IMR-90 (cell line): ENCODE data around the gene LAPTM5. TPM values are rescaled to one million over a fixed set of nuclear protein-coding genes. Genes with fewer than 3 reads are reported as not detected.

ENCODE experiments used
- ATAC-seq: fragments of 200-7000 bp; cut with Tn5 transposase; 2 replicates; pipeline ENCODE4 v1.9.1; 2020; ENCODE audit warnings: low read depth, mild to moderate bottlenecking, moderate library complexity
- BruUV-seq: library from RNA; stranded (reverse); fragments of 400-500 nt; replicated peaks from 2 replicates; lab custom pipeline; 2021; lab: Mats Ljungman, UMichigan
- CTCF ChIA-PET: fragments of 300-600 bp; formaldehyde crosslinking; extraction: SDS; loops from one replicate; lab custom pipeline; 2021; ENCODE audit warnings: antibody characterized with exemption; lab: Yijun Ruan, JAX
- POLR2A ChIA-PET: fragments of 300-600 bp; sonication (Branson Sonifier 250); formaldehyde crosslinking; loops from one replicate; lab custom pipeline; 2022; ENCODE audit warnings: antibody characterized with exemption; ENCODE audit not compliant: unreplicated experiment; lab: Charles Lee
- DNase-seq: peaks from one replicate; pipeline ENCODE4 v3.0.0; 2013
- H2AFZ ChIP-seq: replicated peaks from 2 replicates; pipeline ENCODE3; 2013; ENCODE audit warnings: low read length, mild to moderate bottlenecking; ENCODE audit not compliant: poor library complexity
- H2AK5ac ChIP-seq: 2 replicates; pipeline ENCODE4 v1.6.1; 2013; ENCODE audit warnings: low read depth, low read length, inconsistent platforms
- H2AK9ac ChIP-seq: replicated peaks from 2 replicates; pipeline ENCODE3; 2013; ENCODE audit warnings: mild to moderate bottlenecking, low read depth, low read length, moderate library complexity; ENCODE audit not compliant: poor library complexity
- H2BK120ac ChIP-seq: 2 replicates; pipeline ENCODE4 v1.6.1; 2013; ENCODE audit warnings: low read depth, low read length, inconsistent platforms
- H2BK15ac ChIP-seq: 3 replicates; pipeline ENCODE4 v1.6.1; 2013; ENCODE audit warnings: low read depth, low read length, inconsistent platforms
- H2BK20ac ChIP-seq: 2 replicates; pipeline ENCODE4 v1.6.1; 2013; ENCODE audit warnings: low read depth, mild to moderate bottlenecking, inconsistent platforms, low read length, moderate library complexity
- H2BK5ac ChIP-seq: 2 replicates; pipeline ENCODE4 v1.6.1; 2013; ENCODE audit warnings: mild to moderate bottlenecking, low read depth, low read length, inconsistent platforms; ENCODE audit not compliant: poor library complexity, severe bottlenecking
- H3K14ac ChIP-seq: replicated peaks from 2 replicates; pipeline ENCODE4 v1.6.1; 2013; ENCODE audit warnings: low read depth, low read length, inconsistent platforms
- H3K18ac ChIP-seq: 2 replicates; pipeline ENCODE4 v1.6.1; 2013; ENCODE audit warnings: low read depth, low read length, control low read depth
- H3K23ac ChIP-seq: 2 replicates; pipeline ENCODE4 v1.6.1; 2013; ENCODE audit warnings: low read depth, low read length, inconsistent platforms
- H3K27ac ChIP-seq: 2 replicates; pipeline ENCODE4 v1.5.1; 2013; ENCODE audit warnings: mild to moderate bottlenecking, control low read depth, low read length; ENCODE audit not compliant: insufficient read depth
- H3K27me3 ChIP-seq: 2 replicates; pipeline ENCODE4 v1.6.1; 2013; ENCODE audit warnings: low read length; ENCODE audit not compliant: control insufficient read depth, insufficient read depth
- H3K36me3 ChIP-seq: 2 replicates; pipeline ENCODE4 v1.6.1; 2013; ENCODE audit warnings: low read length, mixed read lengths; ENCODE audit not compliant: control insufficient read depth, insufficient read depth
- H3K4ac ChIP-seq: 2 replicates; pipeline ENCODE4 v1.6.1; 2013; ENCODE audit warnings: low read depth, low read length, inconsistent platforms
- H3K4me1 ChIP-seq: 2 replicates; pipeline ENCODE4 v1.6.1; 2013; ENCODE audit warnings: low read length, mixed read lengths; ENCODE audit not compliant: control insufficient read depth, insufficient read depth
- H3K4me2 ChIP-seq: 2 replicates; pipeline ENCODE4 v1.6.1; 2013; ENCODE audit warnings: low read depth, mild to moderate bottlenecking, control low read depth, low read length, moderate library complexity
- H3K4me3 ChIP-seq: 2 replicates; pipeline ENCODE4 v1.5.1; 2013; ENCODE audit warnings: low read depth, mild to moderate bottlenecking, control low read depth, low read length, moderate library complexity; ENCODE audit not compliant: insufficient read depth
- H3K56ac ChIP-seq: 2 replicates; pipeline ENCODE4 v1.6.1; 2013; ENCODE audit warnings: low read length, inconsistent platforms; ENCODE audit not compliant: insufficient read depth; ENCODE audit errors: extremely low read depth
- H3K79me1 ChIP-seq, 2 experiments: 2 replicates each; pipeline ENCODE4 v1.6.1; 2013; ENCODE audit warnings: low read length in 2 of 2, inconsistent platforms in 1 of 2, low read depth in 1 of 2
- H3K9ac ChIP-seq: 2 replicates; pipeline ENCODE4 v1.6.1; 2013; ENCODE audit warnings: low read depth, low read length, control low read depth
- H3K9me1 ChIP-seq: 2 replicates; pipeline ENCODE4 v1.6.1; 2013; ENCODE audit warnings: low read length, inconsistent platforms; ENCODE audit not compliant: insufficient read depth
- H3K9me3 ChIP-seq: 2 replicates; pipeline ENCODE4 v1.6.1; 2013; ENCODE audit warnings: low read length; ENCODE audit not compliant: control insufficient read depth, insufficient read depth
- H4K20me1 ChIP-seq: 2 replicates; pipeline ENCODE4 v1.6.1; 2013; ENCODE audit warnings: low read length, inconsistent platforms; ENCODE audit not compliant: insufficient read depth
- H4K5ac ChIP-seq: 2 replicates; pipeline ENCODE4 v1.6.1; 2013; ENCODE audit warnings: mild to moderate bottlenecking, low read depth, low read length, control low read depth
- H4K8ac ChIP-seq, 2 experiments: 2 replicates each; pipeline ENCODE4 v1.6.1; 2013; ENCODE audit warnings: low read depth in 2 of 2, low read length in 2 of 2, control low read depth in 1 of 2, inconsistent platforms in 1 of 2
- H4K91ac ChIP-seq: 2 replicates; pipeline ENCODE4 v1.6.1; 2013; ENCODE audit warnings: low read depth, low read length, inconsistent platforms; ENCODE audit not compliant: insufficient read depth
- FOS ChIP-seq: fragments of 150-350 bp; IDR thresholded peaks from 2 replicates; pipeline ENCODE4 v1.6.1; 2016; ENCODE audit warnings: low read depth, low read length
- WGBS, 2 experiments: methylation state at CpG; one replicate each; pipeline versions ENCODE4 v1.1.5 to v1.1.7; 2013; ENCODE audit warnings: missing lambda C conversion rate in 2 of 2; ENCODE audit not compliant: insufficient read length in 1 of 2; ENCODE audit errors: extremely low coverage in 2 of 2; 5-methylcytosine and 5-hydroxymethylcytosine counted together
- dilution Hi-C: fragments of 300-500 bp; cut with HindIII; formaldehyde crosslinking; loops from one replicate; pipeline ENCODE4 v1.14.3; 2018; ENCODE audit warnings: low sequenced_read_pairs; ENCODE audit not compliant: unreplicated experiment
- in situ Hi-C: fragments of 300-500 bp; cut with MboI; formaldehyde crosslinking; loops from 3 replicates; pipeline ENCODE4 v1.14.3; 2019; ENCODE audit warnings: low sequenced_read_pairs, inconsistent platforms, mixed read lengths
- intact Hi-C: fragments of 100-400 bp; cut with micrococcal nuclease; formaldehyde crosslinking; loops from 2 replicates; pipeline ENCODE4 v1.10.0; 2022
- polyA plus RNA-seq, 3 experiments: library from polyadenylated mRNA; depleted of rRNA; stranded (reverse); fragments of >200 nt; gene quantifications; 2 replicates each; pipeline ENCODE4 v1.2.3, GENCODE V29; 2012; ENCODE audit warnings: low replicate concordance in 1 of 3
- total RNA-seq: library from RNA; depleted of rRNA; stranded (reverse); fragments of >200 nt; gene quantifications from 2 replicates; pipeline ENCODE4 v1.2.3, GENCODE V29; 2012
- TF ChIP-seq, protein P1 (sequence below): conservative IDR thresholded peaks from 2 replicates; pipeline ENCODE4 v1.5.1; 2012; ENCODE audit warnings: mild to moderate bottlenecking, low read depth, low read length, improper control_type of control experiment

LAPTM5 gene
- total and polyA plus RNA-seq, 2 of the 4 experiments (the other 2 are of a cell fraction) = 0.09 TPM; not detected in 1

DNA sequence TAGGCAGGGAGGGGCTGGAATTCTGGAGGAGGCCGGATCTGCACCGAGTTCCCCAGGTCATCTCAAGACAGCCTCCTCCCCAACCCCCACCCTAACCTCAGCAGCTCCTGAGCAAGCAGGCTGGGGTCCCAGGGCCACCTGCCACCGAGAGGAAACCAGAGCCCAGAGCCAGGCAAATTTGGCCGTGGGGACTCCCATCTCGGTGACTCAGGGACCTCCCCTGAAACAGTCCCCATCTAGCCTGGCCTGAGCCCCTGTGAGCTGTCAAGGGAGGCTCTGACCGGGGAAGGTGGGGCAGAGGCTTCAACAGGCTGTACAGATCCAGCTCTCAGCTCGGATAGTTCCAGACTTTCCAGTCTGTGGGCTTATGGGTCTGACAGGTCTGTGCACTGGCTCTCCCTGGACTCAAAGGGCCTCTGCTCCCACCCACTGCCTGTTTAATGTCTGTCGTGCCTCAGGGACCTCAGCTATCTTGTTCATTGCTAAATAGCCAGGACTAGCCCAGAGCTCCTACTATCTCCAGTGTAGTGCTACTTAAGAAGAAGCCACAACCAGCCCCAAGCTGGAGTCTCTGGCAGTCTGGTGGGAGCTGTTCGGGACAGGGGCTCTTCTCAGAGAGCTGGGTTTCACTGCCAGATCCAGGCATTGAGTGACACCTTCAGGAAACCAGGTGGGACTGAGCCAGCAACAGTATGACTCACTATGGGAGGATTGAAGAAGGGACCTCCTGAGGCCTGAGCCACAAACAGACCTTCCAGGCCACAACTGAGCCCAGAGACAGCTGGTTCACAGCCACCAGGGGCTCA lies 59.8 kb downstream of the LAPTM5 start:
- no peaks in the 10 kb centered on the region for H3K79me1 ChIP-seq
- no peak overlapping the region for H3K4ac ChIP-seq
- CTCF ChIA-PET = no interaction called here
- no peak overlapping the region for H3K27ac ChIP-seq
- TF ChIP-seq FOS = no peak
- TF ChIP-seq, protein P1, sequence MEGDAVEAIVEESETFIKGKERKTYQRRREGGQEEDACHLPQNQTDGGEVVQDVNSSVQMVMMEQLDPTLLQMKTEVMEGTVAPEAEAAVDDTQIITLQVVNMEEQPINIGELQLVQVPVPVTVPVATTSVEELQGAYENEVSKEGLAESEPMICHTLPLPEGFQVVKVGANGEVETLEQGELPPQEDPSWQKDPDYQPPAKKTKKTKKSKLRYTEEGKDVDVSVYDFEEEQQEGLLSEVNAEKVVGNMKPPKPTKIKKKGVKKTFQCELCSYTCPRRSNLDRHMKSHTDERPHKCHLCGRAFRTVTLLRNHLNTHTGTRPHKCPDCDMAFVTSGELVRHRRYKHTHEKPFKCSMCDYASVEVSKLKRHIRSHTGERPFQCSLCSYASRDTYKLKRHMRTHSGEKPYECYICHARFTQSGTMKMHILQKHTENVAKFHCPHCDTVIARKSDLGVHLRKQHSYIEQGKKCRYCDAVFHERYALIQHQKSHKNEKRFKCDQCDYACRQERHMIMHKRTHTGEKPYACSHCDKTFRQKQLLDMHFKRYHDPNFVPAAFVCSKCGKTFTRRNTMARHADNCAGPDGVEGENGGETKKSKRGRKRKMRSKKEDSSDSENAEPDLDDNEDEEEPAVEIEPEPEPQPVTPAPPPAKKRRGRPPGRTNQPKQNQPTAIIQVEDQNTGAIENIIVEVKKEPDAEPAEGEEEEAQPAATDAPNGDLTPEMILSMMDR = 0 out of 2 replicates have a peak, but pooled peaks have one; percentile 1
- POLR2A ChIA-PET = no interaction called here
- H4K91ac ChIP-seq = no peak overlapping the region
- in situ Hi-C loops = no loop called here
- H3K4me1 ChIP-seq = peaks cover 4% of the 10 kb centered on the region; the same call in 1 of the 2 replicates
- H2BK120ac ChIP-seq = no peak overlapping the region
- H3K9ac ChIP-seq = no peak overlapping the region
- dilution Hi-C loops = no loop called here
- H3K36me3 ChIP-seq = no peaks in the 10 kb centered on the region
- H4K8ac ChIP-seq = no peak overlapping the region
- no peak overlapping the region for H2AFZ ChIP-seq
- peaks cover 3% of the 10 kb centered on the region; the same call in 1 of the 2 replicates for H3K9me1 ChIP-seq
- DNase-seq (peak; percentile 33), ATAC-seq (peak; percentile 10; the same call in 1 of the 2 replicates)
- H3K4me3 ChIP-seq = no peak overlapping the region
- intact Hi-C loops = no loop called here
- H3K18ac ChIP-seq = no peak overlapping the region
- H2AK5ac ChIP-seq = no peak overlapping the region
- no peaks in the 10 kb centered on the region for H3K9me3 ChIP-seq
- no peak overlapping the region for H3K23ac ChIP-seq
- H2BK20ac ChIP-seq = no peak overlapping the region
- 62% methylated on average over 2 of the region's 9 CpGs; no CpG with 5 or more reads in 1 of the 2 experiments for WGBS, 2 experiments
- H3K4me2 ChIP-seq = no peak overlapping the region
- no peak overlapping the region for H2BK15ac ChIP-seq
- no peak overlapping the region for H3K56ac ChIP-seq
- no peak overlapping the region for H4K5ac ChIP-seq
- BruUV-seq = no TSS peak
- peaks cover 17% of the 10 kb centered on the region; the same call in 1 of the 2 replicates for H3K27me3 ChIP-seq
- H4K20me1 ChIP-seq = no peaks in the 10 kb centered on the region
- H2AK9ac ChIP-seq = no peak overlapping the region
- H2BK5ac ChIP-seq = no peak overlapping the region
- no peak overlapping the region for H3K14ac ChIP-seq
